Bronchial epithelial cell (primary cell): Measurements from ENCODE around the gene ALDH1A2. TPM values are rescaled to one million over a fixed set of nuclear protein-coding genes. Genes with fewer than 3 reads are reported as not detected.

Experiments
- DNase-seq: peaks from one replicate; pipeline ENCODE4 v3.0.0-alpha.2; 2010; ENCODE audit warnings: low read depth
- FAIRE-seq: peaks from 2 replicates; lab custom pipeline; 2011; peaks lifted over from hg19 to GRCh38; lab: Jason Lieb, UNC
- H3K27me3 ChIP-seq: 2 replicates; pipeline ENCODE4 v1.5.1; 2011; ENCODE audit warnings: low read length; ENCODE audit not compliant: control insufficient read depth, insufficient read depth
- H3K36me3 ChIP-seq: 2 replicates; pipeline ENCODE4 v1.5.1; 2011; ENCODE audit warnings: low read length; ENCODE audit not compliant: control insufficient read depth, insufficient read depth
- H3K4me3 ChIP-seq: 2 replicates; pipeline ENCODE4 v1.5.1; 2011; ENCODE audit warnings: mild to moderate bottlenecking, low read depth, low read length, control low read depth
- CTCF ChIP-seq: IDR thresholded peaks from 2 replicates; pipeline ENCODE4 v1.5.1; 2011; ENCODE audit warnings: mild to moderate bottlenecking, moderate library complexity, low read length, control low read depth, inconsistent platforms; ENCODE audit not compliant: insufficient read depth, severe bottlenecking
- total RNA-seq: library from RNA; depleted of rRNA; stranded (reverse); fragments of >200 nt; gene quantifications from 2 replicates; pipeline ENCODE4 v1.2.1, GENCODE V29; 2014

Gene ALDH1A2
- total RNA-seq, 1 donor from 2014 or later = 0.79 TPM

GRCh38 chr15:57921371-57921770 lies 144.1 kb downstream of the ALDH1A2 start:
- FAIRE-seq = no peak
- no peak for TF ChIP-seq CTCF
- Histone ChIP-seq H3K4me3 (no peak overlapping the region), H3K36me3 (no peaks in the 10 kb centered on the region), H3K27me3 (no peaks in the 10 kb centered on the region)
- DNase-seq = peak; percentile 49

- H3K27me3 ChIP-seq = no peaks in the 10 kb centered on the region
- no peaks in the 10 kb centered on the region for H3K36me3 ChIP-seq
- H3K4me3 ChIP-seq = no peak overlapping the region
- FAIRE-seq (no peak), DNase-seq (no peak)
- TF ChIP-seq CTCF = no peak
Observed at GRCh38 chr15:57920911-57921310, 144.6 kb downstream of the ALDH1A2 start.

- Histone ChIP-seq H3K27me3 (no peaks in the 10 kb centered on the region), H3K36me3 (no peaks in the 10 kb centered on the region), H3K4me3 (no peak overlapping the region)
- FAIRE-seq (no peak), DNase-seq (peak; percentile 24)
- TF ChIP-seq CTCF = no peak
Observed at GRCh38 chr15:57919754-57920153, 145.8 kb downstream of the ALDH1A2 start.

GRCh38 chr15:57917998-57918397 lies 147.5 kb downstream of the ALDH1A2 start:
- FAIRE-seq (peak; percentile 52), DNase-seq (no peak)
- no peaks in the 10 kb centered on the region for H3K27me3 ChIP-seq
- H3K4me3 ChIP-seq = no peak overlapping the region
- H3K36me3 ChIP-seq = no peaks in the 10 kb centered on the region
- TF ChIP-seq CTCF = no peak

- no peak for TF ChIP-seq CTCF
- Histone ChIP-seq H3K4me3 (no peak overlapping the region), H3K27me3 (no peaks in the 10 kb centered on the region), H3K36me3 (no peaks in the 10 kb centered on the region)
- FAIRE-seq (no peak), DNase-seq (no peak)
Observed at GRCh38 chr15:57916695-57917094, 148.8 kb downstream of the ALDH1A2 start.

GRCh38 chr15:57915827-57916531 lies 149.5 kb downstream of the ALDH1A2 start:
- FAIRE-seq (no peak), DNase-seq (no peak)
- Histone ChIP-seq H3K27me3 (no peaks in the 10 kb centered on the region), H3K4me3 (no peak overlapping the region), H3K36me3 (no peaks in the 10 kb centered on the region)
- no peak for TF ChIP-seq CTCF
